Activated T-helper 1 cell treated with Interleukin-2 at 50 U/mL for 16 hours (primary cell): ENCODE data around the gene TMEM156.
A peak's percentile ranks its signal among the peaks of the same experiment; 100 is the strongest.

Source experiments
- DNase-seq: peaks from one replicate; pipeline ENCODE4 v3.0.0-alpha.2; 2020; ENCODE audit warnings: low read depth

TMEM156 gene, protein sequence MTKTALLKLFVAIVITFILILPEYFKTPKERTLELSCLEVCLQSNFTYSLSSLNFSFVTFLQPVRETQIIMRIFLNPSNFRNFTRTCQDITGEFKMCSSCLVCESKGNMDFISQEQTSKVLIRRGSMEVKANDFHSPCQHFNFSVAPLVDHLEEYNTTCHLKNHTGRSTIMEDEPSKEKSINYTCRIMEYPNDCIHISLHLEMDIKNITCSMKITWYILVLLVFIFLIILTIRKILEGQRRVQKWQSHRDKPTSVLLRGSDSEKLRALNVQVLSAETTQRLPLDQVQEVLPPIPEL

DNA sequence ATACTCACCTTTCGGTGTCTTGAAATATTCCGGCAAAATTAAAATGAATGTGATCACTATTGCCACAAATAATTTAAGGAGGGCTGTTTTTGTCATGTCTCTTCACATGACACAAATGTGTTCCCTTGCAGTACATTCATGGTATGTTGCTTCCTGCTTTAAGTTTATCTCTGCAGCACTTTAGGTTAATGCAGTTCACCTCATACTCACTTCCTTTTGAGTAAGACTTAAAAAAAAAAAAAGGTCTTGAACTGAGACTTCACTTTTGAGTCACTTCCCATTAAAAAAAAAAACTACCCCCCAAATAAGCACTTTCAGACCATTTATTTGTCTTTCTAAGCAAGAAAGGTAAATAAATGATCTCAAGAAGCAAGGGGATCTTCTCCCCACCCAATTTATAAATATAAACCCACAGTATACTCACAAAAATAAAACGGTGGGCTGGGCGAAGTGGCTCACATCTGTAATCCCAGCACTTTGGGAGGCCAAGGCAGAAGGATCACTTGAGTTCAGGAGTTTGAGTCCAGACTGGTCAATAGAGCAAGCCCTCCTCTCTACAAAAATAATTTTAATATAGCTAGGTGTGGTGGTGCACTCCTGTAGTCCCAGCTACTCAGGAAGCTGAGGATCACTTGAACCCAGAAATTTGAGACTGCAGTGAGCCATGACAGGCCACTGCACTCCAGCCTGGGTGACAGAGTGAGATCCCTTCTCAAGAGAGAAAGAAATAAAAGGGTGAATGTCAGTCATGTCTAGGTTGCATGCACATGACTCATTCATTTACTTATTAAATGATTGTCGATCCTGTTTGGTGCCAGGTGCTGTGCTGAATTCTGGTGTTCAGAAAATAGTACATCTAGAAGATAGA, at the start of gene TMEM156:
Gene TMEM156 (minus strand): TSS at position 192 of the 868 bp plus-strand sequence. CDS start 96 bp downstream, at position 96.
- DNase-seq, result no peak

DNA sequence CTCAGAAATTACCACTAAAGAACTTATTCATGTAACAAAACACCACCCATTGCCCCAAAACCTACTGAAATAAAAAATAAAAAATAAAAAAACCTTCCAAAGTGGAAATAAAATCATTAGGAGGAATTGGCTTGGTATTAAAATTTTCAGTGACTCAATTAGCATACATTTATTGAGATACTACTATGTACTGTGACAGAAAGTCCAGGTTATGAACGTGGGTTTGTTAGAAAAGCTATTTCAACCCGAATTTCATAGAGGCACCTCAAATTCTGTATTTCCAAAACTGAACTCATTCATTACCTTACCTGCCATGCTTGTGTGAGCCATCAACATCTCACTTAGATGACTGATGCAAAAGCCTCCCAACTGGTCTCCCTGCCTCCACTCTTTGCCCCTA, 46.6 kb upstream of the TMEM156 start:
- DNase-seq, result no peak

DNA sequence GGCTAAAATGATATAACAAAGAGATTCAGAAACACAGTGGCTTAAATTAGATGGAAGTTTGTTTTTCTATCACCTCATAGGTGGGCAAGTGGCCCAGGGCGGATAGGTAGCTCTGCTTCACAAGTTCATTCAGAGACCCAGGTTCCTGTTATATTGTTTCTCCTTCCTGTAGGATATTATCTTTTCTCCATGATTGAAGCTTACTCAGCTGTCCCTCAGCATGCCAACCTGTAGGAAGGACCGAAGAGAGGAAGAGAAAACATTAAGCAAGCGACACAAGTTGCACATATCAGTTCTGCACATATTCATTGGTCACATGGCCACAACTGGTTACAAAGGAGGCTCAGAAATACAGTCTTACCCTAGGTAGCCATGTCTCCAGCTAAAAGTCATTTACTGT, 36.7 kb upstream of the TMEM156 start:
- DNase-seq, result no peak

DNA sequence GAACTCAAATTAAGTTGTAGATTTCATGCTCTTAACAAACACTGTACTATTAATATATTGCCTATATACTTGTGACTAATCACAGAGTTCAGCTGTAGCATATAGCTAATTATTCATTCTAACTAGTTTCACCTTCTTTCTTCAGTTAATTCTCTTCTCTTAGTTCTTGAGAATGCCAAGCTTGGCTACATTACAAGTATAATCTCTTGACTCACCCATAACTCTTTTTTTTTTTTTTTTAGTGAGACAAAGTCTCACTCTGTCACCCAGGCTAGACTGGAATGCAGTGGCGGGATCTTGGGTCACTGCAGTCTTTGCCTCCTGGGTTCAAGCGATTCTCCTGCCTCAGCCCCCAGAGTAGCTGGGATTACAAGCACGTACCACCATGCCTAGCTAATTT, 35.2 kb upstream of the TMEM156 start:
- DNase-seq, result no peak

DNA sequence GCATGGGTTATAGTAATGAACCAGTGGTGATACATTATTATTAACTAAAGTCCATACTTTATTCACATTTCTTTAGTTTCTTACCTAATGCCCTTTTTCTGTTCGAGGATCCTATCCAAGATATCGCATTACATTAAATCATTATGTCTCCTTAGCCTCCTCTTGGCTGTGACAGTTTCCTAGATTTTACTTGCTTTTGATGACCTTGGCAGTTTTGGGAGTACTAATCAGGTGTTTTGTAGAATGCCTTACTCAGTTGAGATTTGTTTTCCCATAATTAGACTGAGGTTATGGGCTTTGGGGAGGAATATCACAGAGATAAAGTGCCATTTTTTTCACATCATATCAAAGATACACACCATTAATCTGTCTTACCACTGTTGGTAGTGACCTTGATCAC, 34.8 kb upstream of the TMEM156 start:
- no peak for DNase-seq

DNA sequence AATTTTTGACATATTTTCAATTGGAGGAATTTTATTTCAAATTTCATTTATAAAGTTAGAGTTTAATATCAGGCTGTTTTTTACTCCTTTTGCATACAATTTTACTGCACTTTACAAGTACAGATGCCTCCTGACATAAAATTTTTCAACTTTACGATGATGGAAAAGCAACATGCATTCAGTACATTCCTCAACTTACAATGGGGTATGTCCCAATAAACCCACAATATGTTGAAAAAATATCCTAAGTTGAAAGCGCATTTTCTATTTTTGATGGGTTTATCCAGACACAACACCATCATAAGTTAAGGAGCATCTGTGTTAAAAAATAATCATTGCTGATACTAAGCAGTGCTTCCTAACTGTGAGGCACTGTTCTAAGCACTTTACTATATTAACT, 34.2 kb upstream of the TMEM156 start:
- DNase-seq, result no peak

DNA sequence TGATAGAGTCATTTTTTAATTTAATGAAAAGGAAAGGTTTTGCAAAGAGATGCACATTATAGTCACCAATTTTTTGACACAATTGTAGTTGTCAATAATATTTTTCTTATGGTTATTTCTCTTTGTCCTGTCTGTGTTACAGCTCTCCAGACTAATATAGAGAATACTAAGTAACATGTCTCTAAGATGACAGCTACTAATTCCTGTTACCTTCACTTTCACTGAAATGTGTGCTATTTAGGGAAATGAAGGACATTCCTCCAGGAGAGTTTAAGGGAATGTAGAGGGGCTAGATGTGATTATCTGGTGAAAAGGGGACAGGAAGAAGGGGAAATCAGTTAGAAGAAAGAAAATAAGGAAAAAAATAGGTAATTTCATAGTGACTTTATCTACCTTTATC, 31.2 kb upstream of the TMEM156 start:
- no peak for DNase-seq

DNA sequence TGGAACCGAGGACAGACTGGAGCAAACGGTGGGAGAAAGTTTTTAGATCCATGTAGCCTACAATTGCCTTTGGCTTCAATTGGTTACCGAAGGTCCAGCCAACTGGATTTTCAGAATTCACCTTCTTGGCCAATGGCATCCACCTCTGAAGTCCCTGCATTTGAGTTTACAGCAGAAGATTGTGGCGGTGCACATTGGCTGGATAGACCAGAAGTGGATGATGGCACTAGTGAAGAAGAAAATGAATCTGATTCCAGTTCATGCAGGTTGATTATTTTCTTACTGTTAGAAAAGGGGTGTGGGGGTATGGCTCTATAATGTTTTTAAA, 30.5 kb upstream of the TMEM156 start:
- DNase-seq, result no peak

DNA sequence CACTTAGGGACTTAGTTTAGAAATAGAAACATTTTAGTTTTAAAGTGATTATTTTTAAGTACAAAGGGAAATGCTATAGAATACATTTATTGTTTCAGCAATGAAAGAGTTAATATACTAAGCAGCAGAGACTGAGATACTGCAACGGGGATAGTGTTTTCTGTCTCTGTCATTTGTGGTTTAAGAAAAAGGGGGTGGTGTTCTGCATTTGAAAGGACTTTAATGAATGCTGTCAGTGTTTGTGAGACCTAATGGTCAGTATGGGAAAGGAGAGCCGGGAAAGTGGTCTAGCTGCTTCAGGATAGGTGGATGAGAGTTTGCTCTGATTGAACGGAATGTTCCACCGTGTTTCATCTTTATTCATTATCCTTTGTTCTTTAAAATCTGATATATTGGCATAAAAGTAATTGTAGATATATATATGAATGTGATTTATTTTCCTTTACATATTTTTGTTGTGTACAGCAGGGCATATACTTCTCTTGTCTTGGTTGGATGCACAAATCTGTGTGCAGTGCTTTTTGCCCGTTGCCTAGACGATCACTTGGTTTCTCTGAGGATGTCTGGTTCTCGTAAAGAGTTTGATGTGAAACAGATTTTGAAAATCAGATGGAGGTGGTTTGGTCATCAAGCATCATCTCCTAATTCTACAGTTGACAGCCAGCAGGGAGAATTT, 30.0 kb upstream of the TMEM156 start, which contains the start of gene KLHL5:
Gene KLHL5 (plus strand): TSS at position 139 of the 676 bp plus-strand sequence. CDS start 421 bp downstream, at position 560.
- DNase-seq, result no peak

DNA sequence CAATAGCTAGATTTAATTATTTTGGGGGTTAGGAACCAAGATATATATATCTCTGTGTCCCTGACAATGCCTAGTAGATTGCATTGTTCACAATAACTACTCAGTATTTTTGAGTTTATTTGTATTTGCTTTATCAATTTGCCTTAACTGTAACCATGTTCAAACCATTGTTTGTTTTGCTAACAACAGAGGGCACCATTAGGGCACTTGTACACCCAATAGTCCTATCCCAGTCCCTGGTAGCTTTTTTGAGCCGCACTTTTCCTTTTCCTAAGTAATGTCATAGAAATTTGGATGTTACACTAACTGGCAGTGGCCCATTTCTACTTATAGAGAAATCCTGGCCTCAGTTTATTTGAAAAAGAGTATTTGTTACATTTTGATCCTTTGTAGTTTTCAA, 29.2 kb upstream of the TMEM156 start:
- DNase-seq, result no peak

DNA sequence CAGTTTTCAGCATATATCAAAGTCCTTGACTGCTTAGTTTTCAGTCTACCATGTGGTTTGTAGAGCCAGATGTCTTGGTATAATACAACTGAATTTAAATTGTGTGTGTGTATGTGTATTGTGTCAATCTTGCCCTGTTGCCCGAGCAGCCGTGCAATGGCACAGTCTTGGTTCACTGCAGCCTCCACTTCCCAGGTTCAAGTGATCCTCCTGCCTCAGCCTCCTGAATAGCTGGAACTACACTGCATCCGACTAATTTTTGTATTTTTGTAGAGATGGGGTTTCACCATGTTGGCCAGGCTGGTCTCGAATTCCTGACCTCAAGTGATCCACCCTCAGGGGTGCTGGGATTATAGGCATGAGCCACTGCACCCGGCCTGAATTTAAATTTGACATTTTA, 23.8 kb upstream of the TMEM156 start:
- no peak for DNase-seq

DNA sequence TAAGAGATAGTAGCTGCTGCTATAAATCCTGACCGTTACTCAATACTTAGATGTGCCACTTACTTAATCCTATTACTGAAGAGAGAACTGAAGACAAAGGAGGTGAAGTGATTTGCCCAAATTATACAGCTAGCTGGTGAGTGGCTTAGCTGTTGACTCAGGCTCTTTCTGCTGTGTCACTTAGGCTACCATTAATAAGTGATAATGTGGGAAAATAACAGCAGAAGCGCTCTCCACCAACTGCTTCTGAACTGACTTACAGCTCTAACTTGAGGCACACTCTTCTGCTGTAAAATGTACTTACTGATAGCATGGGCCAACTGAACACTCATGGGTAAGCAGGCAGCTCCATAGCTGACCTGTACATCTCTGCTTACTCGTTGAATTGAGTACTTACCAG, 22.3 kb upstream of the TMEM156 start:
- DNase-seq, result no peak

DNA sequence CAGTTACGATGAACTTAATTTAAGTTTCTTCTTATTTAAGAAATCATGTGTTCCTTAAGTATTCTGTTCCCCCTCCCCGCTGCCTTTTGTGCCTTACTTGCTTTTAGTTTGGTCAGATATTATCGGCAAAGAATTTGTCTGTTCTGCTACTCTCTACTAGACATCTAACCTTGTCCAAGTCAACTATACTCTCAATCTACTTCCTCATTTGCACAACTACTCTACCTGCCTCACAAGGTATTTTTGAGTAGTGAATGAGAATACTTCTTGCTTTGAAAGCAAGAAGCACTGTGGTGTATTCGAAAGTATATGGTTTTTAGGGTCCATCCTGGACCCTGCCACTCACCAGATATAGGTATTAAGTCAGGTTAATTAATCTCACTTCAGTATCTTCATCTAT, 21.8 kb upstream of the TMEM156 start:
- no peak for DNase-seq

DNA sequence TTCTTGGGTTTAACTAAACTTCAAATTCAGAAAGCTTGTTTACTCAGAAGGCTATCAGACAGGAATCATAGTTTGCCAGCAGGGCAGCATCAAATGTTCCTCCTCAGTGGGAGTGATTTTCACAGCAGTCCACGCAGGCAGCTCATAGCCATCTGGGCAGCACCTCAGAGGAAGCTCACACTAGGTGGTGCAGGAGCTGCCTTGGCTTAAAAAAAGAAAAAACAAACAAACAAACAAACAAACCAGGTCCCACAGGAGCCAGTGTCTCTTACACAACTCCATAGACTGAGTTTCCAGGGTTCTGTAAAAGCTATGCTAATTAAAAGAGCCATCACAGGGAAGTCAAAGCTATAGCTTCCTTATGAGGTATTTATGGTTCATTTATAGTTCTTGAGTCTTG, 19.3 kb upstream of the TMEM156 start:
- no peak for DNase-seq

DNA sequence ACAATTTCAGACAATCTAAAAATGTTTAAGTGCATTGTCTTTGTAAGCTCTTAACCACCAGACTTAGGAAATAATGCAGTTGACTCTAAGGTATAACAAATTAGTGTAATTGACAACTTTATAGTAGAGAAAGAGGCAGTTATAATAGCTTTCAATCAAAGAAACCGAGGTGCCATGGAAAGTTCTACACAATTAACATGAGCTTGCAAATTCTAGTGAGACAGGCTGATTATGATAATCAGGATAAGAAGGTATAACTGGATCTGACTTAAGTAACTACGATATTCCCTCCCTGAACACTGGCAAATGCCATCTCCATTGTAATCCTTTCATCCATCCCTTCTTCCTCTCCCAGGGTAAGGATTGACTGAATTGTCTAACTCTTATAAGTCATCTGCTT, 18.4 kb upstream of the TMEM156 start:
- no peak for DNase-seq

DNA sequence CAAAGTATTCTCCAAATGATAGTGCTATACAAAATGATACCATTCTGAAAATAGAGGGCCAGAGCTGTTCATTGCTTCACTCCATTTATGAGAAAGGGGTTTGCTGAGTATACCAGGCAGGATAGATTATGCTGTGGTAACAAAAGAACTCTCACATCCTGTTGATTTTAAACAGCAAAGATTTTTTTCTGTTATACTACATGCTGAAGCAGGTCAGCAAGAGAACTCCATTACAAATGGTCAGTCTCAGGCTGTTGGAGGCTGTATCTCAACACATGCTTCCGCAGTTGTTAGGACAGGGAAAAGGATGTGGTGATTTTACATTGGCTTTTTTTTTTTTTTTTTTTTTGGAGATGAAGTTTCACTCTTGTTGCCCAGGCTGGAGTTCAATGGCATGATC, 16.1 kb upstream of the TMEM156 start:
- no peak for DNase-seq

DNA sequence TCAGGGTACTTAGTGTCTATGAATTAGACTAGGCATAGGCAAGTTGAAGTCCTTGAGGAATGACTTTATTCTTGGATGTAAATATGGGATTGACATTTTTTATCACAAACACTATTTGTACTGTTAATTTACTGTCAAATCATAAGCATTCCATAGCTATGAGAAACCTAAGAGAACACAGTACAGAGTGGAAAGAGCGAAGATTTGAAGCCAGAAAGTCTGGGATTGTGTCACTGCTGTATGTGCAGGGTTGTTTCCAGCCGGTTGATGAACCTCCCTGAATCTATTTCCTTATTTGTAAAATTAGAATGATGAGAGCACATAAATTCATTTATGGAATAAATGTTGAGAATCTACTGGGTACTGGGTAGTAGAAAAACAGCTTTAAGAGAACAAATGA, 15.5 kb upstream of the TMEM156 start:
- DNase-seq, result no peak

DNA sequence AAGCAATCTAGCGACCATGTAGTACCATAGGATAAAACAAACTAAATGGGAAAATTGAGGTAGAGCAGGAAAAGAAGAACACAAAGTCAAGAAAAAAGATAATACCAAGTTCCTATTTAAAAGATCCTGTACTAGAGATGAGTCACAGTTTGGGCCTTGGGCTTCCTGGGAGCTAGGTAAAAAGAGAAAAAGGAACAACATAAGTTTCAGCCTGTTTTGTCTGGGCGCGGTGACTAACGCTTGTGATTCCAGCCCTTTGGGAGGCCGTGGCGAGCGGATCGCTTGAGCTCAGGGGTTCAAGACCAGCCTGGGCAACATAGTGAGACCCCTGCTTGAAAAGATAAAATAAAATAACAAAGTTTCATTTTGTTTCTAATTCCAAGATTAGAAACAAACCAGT, 14.0 kb upstream of the TMEM156 start:
- DNase-seq, result no peak

DNA sequence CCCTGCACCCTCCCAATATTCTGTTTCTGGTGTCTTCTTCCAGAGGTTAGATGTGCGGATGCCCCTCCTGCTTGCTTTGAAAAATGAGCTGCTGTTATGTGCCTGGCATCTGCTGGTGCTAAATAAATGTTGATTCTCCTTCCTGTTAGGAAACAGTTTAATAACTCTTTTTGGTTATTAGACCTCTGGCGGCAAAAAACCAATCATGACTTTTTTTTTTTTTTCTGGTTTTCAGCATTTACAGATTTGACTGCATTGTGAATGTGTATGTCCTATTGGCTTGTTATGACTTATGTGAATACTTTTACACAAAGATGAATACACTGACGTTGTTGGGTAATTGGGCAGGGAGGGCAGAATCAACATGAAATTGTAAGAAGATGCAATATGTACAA, 13.6 kb upstream of the TMEM156 start:
- no peak for DNase-seq

DNA sequence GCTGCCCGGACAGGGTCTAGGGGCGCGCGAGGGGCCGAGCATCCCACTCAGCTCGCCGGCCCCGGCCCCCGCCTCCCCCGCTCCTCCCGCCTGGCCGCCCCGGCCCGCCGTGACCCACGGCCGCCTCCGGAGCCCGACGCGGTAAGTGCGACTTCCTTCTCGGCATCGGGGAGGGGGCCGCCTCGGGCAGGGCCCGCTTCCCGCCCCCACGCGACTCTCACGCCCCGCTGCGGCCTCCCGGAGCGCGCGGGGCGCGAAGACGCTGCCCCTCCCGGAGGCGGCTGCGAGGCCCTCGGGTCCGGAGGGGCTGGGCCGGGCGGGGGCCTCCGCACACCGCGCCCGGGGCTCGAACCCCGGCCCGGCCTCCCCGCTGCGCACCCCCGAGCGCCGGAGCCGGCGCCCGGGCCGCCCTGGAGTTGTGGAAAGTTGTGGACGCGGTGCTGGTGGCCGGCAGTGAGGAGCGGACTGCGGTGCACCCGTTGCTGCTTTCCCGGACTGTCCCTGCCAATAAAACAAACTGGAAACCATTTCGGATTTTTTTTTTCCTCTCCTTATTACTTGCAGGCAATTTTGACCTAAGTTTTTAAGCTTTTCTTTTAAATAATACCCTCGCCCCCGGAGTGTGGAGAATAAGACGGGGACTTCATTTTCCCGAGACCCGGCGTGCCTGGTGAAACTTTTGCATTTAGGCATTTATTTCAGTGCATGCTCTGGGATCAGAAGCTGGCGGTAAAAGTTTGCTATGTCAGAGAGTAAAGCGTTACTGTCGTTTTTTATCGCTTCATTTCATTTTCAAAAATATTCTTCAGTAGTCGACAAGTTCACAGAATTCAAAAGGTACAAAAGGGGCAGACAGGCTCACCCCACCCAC, 13.0 kb upstream of the TMEM156 start:
- DNase-seq, result peak; percentile 28

DNA sequence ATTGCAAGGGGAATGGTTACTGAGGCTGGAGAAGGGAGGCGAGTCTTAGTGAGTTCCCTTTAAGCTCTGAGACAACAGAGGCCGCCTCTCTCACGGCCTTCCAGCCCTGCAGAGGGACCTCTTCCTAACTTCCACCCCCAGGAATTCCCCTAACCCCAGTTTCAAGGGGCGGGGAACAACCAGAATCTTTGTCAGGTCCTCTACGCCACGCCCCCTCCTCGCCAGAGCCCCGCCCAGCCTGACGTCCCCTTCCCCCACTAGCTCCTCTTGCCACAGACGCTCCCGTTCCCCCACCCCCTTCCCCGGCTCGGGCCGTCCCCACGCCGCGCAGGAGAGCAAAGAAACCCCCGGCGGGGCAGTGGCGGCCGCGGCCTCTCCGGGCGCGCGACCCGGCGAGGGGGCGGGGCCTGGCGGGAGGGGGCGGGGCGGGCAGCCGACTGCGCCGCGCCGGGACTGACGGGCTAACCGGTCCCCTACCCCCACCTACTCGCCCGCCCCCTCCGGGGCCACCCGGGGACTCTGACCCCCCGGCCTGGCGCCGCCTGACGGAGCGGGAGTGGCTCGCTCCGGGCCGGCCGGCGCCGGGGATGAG, 12.3 kb upstream of the TMEM156 start:
- DNase-seq, result peak; percentile 84
